Kidney (tissue), 14 donors: Measurements from ENCODE around the gene MRPL14. TPM values are rescaled to one million over a fixed set of nuclear protein-coding genes. Genes with fewer than 3 reads are reported as not detected.
"Not testable (repeated sequence)": the region's sequence is repeated elsewhere in the genome, so short reads cannot be mapped to it uniquely, and the experiment has no call there.

ENCODE experiments used
- DNase-seq, 5 donors: peaks; one replicate each; pipeline ENCODE4 v3.0.0-alpha.2; 2013 to 2020
- FAIRE-seq: peaks from 2 replicates; lab custom pipeline; 2012; peaks lifted over from hg19 to GRCh38; lab: Jason Lieb, UNC
- H3K27ac ChIP-seq, 2 donors: one replicate each; pipeline ENCODE4 v1.7.0; 2013; ENCODE audit warnings: low read depth in 2 of 2, low read length in 2 of 2, inconsistent platforms in 1 of 2
- H3K27me3 ChIP-seq: one replicate; pipeline ENCODE4 v1.7.1; 2013; ENCODE audit warnings: low read length, inconsistent platforms; ENCODE audit not compliant: control insufficient read depth, insufficient read depth
- H3K36me3 ChIP-seq, 3 donors: one replicate each; pipeline versions ENCODE4 v1.7.0 to v1.7.1; 2013; ENCODE audit warnings: low read length in 3 of 3, control low read depth in 1 of 3, inconsistent platforms in 1 of 3; ENCODE audit not compliant: insufficient read depth in 3 of 3, control insufficient read depth in 2 of 3
- H3K4me1 ChIP-seq, 3 donors: one replicate each; pipeline versions ENCODE4 v1.7.0 to v1.7.1; 2013; ENCODE audit warnings: low read length in 3 of 3, inconsistent platforms in 1 of 3, low read depth in 1 of 3; ENCODE audit not compliant: control insufficient read depth in 2 of 3, insufficient read depth in 2 of 3
- H3K4me3 ChIP-seq, 3 donors: one replicate each; pipeline versions ENCODE4 v1.7.0 to v1.8.1; 2013; ENCODE audit warnings: low read length in 3 of 3, control low read depth in 1 of 3, inconsistent platforms in 1 of 3
- H3K9ac ChIP-seq, 3 donors: one replicate each; pipeline versions ENCODE4 v1.7.0 to v1.7.1; 2013; ENCODE audit warnings: low read length in 3 of 3, control low read depth in 1 of 3, inconsistent platforms in 1 of 3
- H3K9me3 ChIP-seq, 3 donors: one replicate each; pipeline versions ENCODE4 v1.7.0 to v1.7.1; 2013; ENCODE audit warnings: low read length in 3 of 3, control low read depth in 1 of 3, inconsistent platforms in 1 of 3; ENCODE audit not compliant: control insufficient read depth in 2 of 3, insufficient read depth in 1 of 3
- CTCF ChIP-seq: IDR thresholded peaks from 3 replicates; pipeline ENCODE4 v1.5.1; 2012; ENCODE audit warnings: mild to moderate bottlenecking, moderate library complexity, borderline replicate concordance; ENCODE audit not compliant: insufficient read depth; ENCODE audit errors: extremely low read depth
- intact Hi-C: fragments of 100-400 bp; cut with DNase I; formaldehyde crosslinking; loops from one replicate; pipeline ENCODE4 v1.11.1; 2022
- polyA plus RNA-seq: library from polyadenylated mRNA; stranded (reverse); fragments of 350-450 nt; fragmentation: Illumina TruSeq; extraction: RNeasy Lipid Tissue Mini Kit (QIAGEN cat#74804); gene quantifications from one replicate; pipeline ENCODE4 v1.2.3, GENCODE V29; 2014; ENCODE audit warnings: low read depth, low replicate concordance; ENCODE audit not compliant: insufficient read depth
- total RNA-seq: library from RNA; stranded (reverse); fragmentation: NEBNext Ultra II Directional; extraction: Animal tissue kit (Norgen Biotek cat#: 25700); gene quantifications from one replicate; pipeline ENCODE4 v1.2.1, GENCODE V29; 2021
- donor health status: control.
- donor health status: control.
- donor health status: control.
- donor health status: control.
- donor health status: control.
- donor health status: DM: yes; HTN: yes; CAD: no.
- donor health status: Normal renal cell carcinoma (clear cell type).

MRPL14 gene
- total and polyA plus RNA-seq, 2 donors from 2014 or later, result 27.9 to 71.5 TPM

- intact Hi-C loops, result no loop called here
- Histone ChIP-seq H3K36me3 (no peaks in the 10 kb centered on the region), H3K4me1 (peaks cover 0 to 5% (median 3%) of the 10 kb centered on the region in 3 donors), H3K4me3 (no peak overlapping the region), H3K9ac (no peak overlapping the region), H3K27ac (no peak overlapping the region), H3K27me3 (no peaks in the 10 kb centered on the region), H3K9me3 (no peaks in the 10 kb centered on the region)
- FAIRE-seq (no peak), DNase-seq (no peak)
- TF ChIP-seq CTCF, result no peak
These were observed 28.1 kb downstream of the MRPL14 start for GRCh38 chr6:44099192-44099591.

- FAIRE-seq (no peak), DNase-seq (no peak)
- intact Hi-C loops, result no loop called here
- H3K36me3 ChIP-seq, result no peaks in the 10 kb centered on the region
- H3K27ac ChIP-seq, result no peak overlapping the region
- no peaks in the 10 kb centered on the region for H3K27me3 ChIP-seq
- peaks cover 0 to 5% (median 3%) of the 10 kb centered on the region in 3 donors for H3K4me1 ChIP-seq
- no peaks in the 10 kb centered on the region for H3K9me3 ChIP-seq
- H3K9ac ChIP-seq, result no peak overlapping the region
- no peak overlapping the region for H3K4me3 ChIP-seq
- no peak for TF ChIP-seq CTCF
These were observed 29.4 kb downstream of the MRPL14 start for GRCh38 chr6:44097782-44098317.

GRCh38 chr6:44096612-44097011 lies 30.6 kb downstream of the MRPL14 start:
- Histone ChIP-seq H3K4me1 (peaks cover 0 to 5% (median 3%) of the 10 kb centered on the region in 3 donors), H3K4me3 (no peak overlapping the region), H3K27me3 (no peaks in the 10 kb centered on the region), H3K9ac (no peak overlapping the region), H3K9me3 (no peaks in the 10 kb centered on the region), H3K27ac (no peak overlapping the region), H3K36me3 (no peaks in the 10 kb centered on the region)
- peak; percentile 97 for TF ChIP-seq CTCF
- intact Hi-C loops, result no loop called here
- DNase-seq (peak; percentile 79 to 90 (median 83)), FAIRE-seq (no peak)

- intact Hi-C loops, H3K27ac ChIP-seq, H3K9me3 ChIP-seq, H3K4me3 ChIP-seq, H3K36me3 ChIP-seq, FAIRE-seq, H3K27me3 ChIP-seq, H3K4me1 ChIP-seq, H3K9ac ChIP-seq: not testable (repeated sequence)
- DNase-seq, result peak in 1 of 5 donors; percentile 34
These were observed 32.0 kb downstream of the MRPL14 start for GRCh38 chr6:44095243-44095623.
